B cell (primary cell): ENCODE measurements around the gene GNE. TPM values are rescaled to one million over a fixed set of nuclear protein-coding genes. Genes with fewer than 3 reads are reported as not detected.
"Not testable (repeated sequence)": the region's sequence is repeated elsewhere in the genome, so short reads cannot be mapped to it uniquely, and the experiment has no call there.

Source experiments
- ATAC-seq: fragments of 200-7000 bp; cut with Tn5 transposase; one replicate; pipeline ENCODE4 v1.10.0; 2021; ENCODE audit warnings: low read depth, mild to moderate bottlenecking, moderate number of reproducible peaks, moderate library complexity
- CTCF ChIA-PET: fragments of 350-600 bp; sonication (Branson Sonifier 250); formaldehyde crosslinking; loops from one replicate; lab custom pipeline; 2021; ENCODE audit warnings: antibody characterized with exemption, inconsistent platforms; lab: Charles Lee
- POLR2A ChIA-PET: fragments of 350-600 bp; sonication (Branson Sonifier 250); formaldehyde crosslinking; loops from one replicate; lab custom pipeline; 2021; ENCODE audit warnings: antibody characterized with exemption; lab: Charles Lee
- DNase-seq: peaks from one replicate; pipeline ENCODE4 v3.0.0; 2013
- H2AFZ ChIP-seq: 2 replicates; pipeline ENCODE4 v1.6.1; 2012; ENCODE audit warnings: mild to moderate bottlenecking, low read depth, low read length; ENCODE audit not compliant: insufficient read depth, poor library complexity, severe bottlenecking
- H3K27ac ChIP-seq, 2 donors: 1 replicate in 1 of 2; 2 replicates in 1 of 2; pipeline ENCODE4 v1.5.1; 2012 to 2013; ENCODE audit warnings: low read length in 2 of 2, mild to moderate bottlenecking in 2 of 2, moderate library complexity in 1 of 2
- H3K27me3 ChIP-seq, 4 experiments: fragments of 200-600 bp in 1 of 4; sonication (generic) in 1 of 4; replicated peaks in 1 of 4; 1 replicate in 2 of 4; 2 replicates in 2 of 4; pipeline versions ENCODE4 v1.6.1 to v1.7.0; 2013 to 2016; ENCODE audit warnings: low read length in 3 of 4, mild to moderate bottlenecking in 2 of 4, mixed read lengths in 1 of 4, moderate library complexity in 1 of 4; ENCODE audit not compliant: insufficient read depth in 4 of 4, control insufficient read depth in 3 of 4; ENCODE audit errors: control extremely low read depth in 1 of 4
- H3K36me3 ChIP-seq, 2 experiments: replicated peaks in 1 of 2; 1 replicate in 1 of 2; 2 replicates in 1 of 2; pipeline versions ENCODE4 v1.6.1 to v1.7.1; 2013; ENCODE audit warnings: low read length in 1 of 2; ENCODE audit not compliant: insufficient read depth in 2 of 2, control insufficient read depth in 1 of 2; ENCODE audit errors: control extremely low read depth in 1 of 2, extremely low read depth in 1 of 2
- H3K4me1 ChIP-seq, 2 donors: fragments of 200-600 bp in 1 of 2; sonication (generic) in 1 of 2; 1 replicate in 1 of 2; 2 replicates in 1 of 2; pipeline versions ENCODE4 v1.5.1 to v1.6.1; 2013 to 2017; ENCODE audit warnings: low read length in 2 of 2; ENCODE audit not compliant: control insufficient read depth in 2 of 2, insufficient read depth in 2 of 2
- H3K4me2 ChIP-seq: replicated peaks from 2 replicates; pipeline ENCODE3; 2012; ENCODE audit warnings: mild to moderate bottlenecking, low read depth, low read length; ENCODE audit not compliant: poor library complexity, severe bottlenecking
- H3K4me3 ChIP-seq, 5 experiments: fragments of 200-600 bp in 1 of 5; sonication (generic) in 1 of 5; 1 replicate in 3 of 5; 2 replicates in 2 of 5; pipeline versions ENCODE4 v1.5.1 to v1.7.0; 2011 to 2016; ENCODE audit warnings: low read length in 4 of 5, mild to moderate bottlenecking in 4 of 5, low read depth in 2 of 5, control low read depth in 1 of 5, moderate library complexity in 1 of 5; ENCODE audit not compliant: insufficient read depth in 1 of 5; ENCODE audit errors: control extremely low read depth in 1 of 5, extremely low read depth in 1 of 5
- H3K79me2 ChIP-seq: fragments of 200-600 bp; sonication (generic); one replicate; pipeline ENCODE4 v1.6.0; 2016; ENCODE audit warnings: low read length; ENCODE audit not compliant: control insufficient read depth, insufficient read depth
- H3K9ac ChIP-seq: fragments of 200-600 bp; sonication (generic); 2 replicates; pipeline ENCODE4 v1.6.1; 2017; ENCODE audit warnings: mild to moderate bottlenecking, low read length, moderate library complexity
- H3K9me3 ChIP-seq, 3 donors: one replicate each; pipeline versions ENCODE4 v1.6.1 to v1.7.1; 2013; ENCODE audit warnings: low read length in 2 of 3; ENCODE audit not compliant: control insufficient read depth in 2 of 3, insufficient read depth in 1 of 3; ENCODE audit errors: control extremely low read depth in 1 of 3
- H4K20me1 ChIP-seq: 2 replicates; pipeline ENCODE4 v1.6.0; 2012; ENCODE audit warnings: mild to moderate bottlenecking, low read length; ENCODE audit not compliant: insufficient read depth, control insufficient read depth, poor library complexity, severe bottlenecking
- H3K27ac Mint-ChIP-seq: one replicate; pipeline ENCODE4 v1.8.0; 2021; ENCODE audit warnings: mixed read lengths
- H3K27me3 Mint-ChIP-seq: one replicate; pipeline ENCODE4 v1.8.0; 2021; ENCODE audit warnings: mixed read lengths
- H3K4me1 Mint-ChIP-seq: one replicate; pipeline ENCODE4 v1.8.0; 2021; ENCODE audit warnings: mixed read lengths
- H3K4me3 Mint-ChIP-seq: one replicate; pipeline ENCODE4 v1.8.0; 2021; ENCODE audit warnings: mixed read lengths
- H3K9me3 Mint-ChIP-seq: one replicate; pipeline ENCODE4 v1.8.0; 2022; ENCODE audit warnings: mixed read lengths; ENCODE audit not compliant: insufficient read depth
- CTCF ChIP-seq: fragments of 200-600 bp; IDR thresholded peaks from one replicate; pipeline ENCODE4 v1.8.0; 2022; ENCODE audit warnings: antibody characterized with exemption, mild to moderate bottlenecking
- EZH2 ChIP-seq: IDR thresholded peaks from 2 replicates; pipeline ENCODE4 v1.6.1; 2012; ENCODE audit warnings: borderline replicate concordance, low read depth, mild to moderate bottlenecking, moderate library complexity, low read length; ENCODE audit not compliant: insufficient read depth, poor library complexity, severe bottlenecking
- WGBS: methylation state at CpG from one replicate; pipeline ENCODE4 v1.1.5; 2013; ENCODE audit warnings: missing lambda C conversion rate; ENCODE audit not compliant: insufficient coverage; 5-methylcytosine and 5-hydroxymethylcytosine counted together
- intact Hi-C: fragments of 100-400 bp; cut with micrococcal nuclease; formaldehyde crosslinking; loops from one replicate; pipeline ENCODE4 v1.10.0; 2022
- polyA plus RNA-seq: library from polyadenylated mRNA; depleted of rRNA; stranded (reverse); fragments of >200 nt; gene quantifications from 2 replicates; pipeline ENCODE4 v1.2.3, GENCODE V29; 2012
- total RNA-seq, 2 donors: library from RNA; stranded (reverse); fragments of 120-200 nt in 1 of 2; gene quantifications; 1 replicate in 1 of 2; 2 replicates in 1 of 2; pipeline versions ENCODE4 v1.2.3 to v1.2.4, GENCODE V29; 2013 to 2022

Gene GNE
- total and polyA plus RNA-seq, 2 donors (not counting 1 experiment from before 2014, with no cell fraction given): 8.3 to 20.6 TPM

GRCh38 chr9:36177571-36177970, 80.7 kb downstream of the GNE start:
- Histone ChIP-seq H3K36me3 (no peaks in the 10 kb centered on the region), H3K9ac (no peak overlapping the region), H3K4me2 (no peak overlapping the region), H4K20me1 (no peaks in the 10 kb centered on the region), H3K4me3 (no peak overlapping the region), H3K9me3 (no peaks in the 10 kb centered on the region), H3K27ac (no peak overlapping the region), H3K27me3 (no peaks in the 10 kb centered on the region), H3K79me2 (no peaks in the 10 kb centered on the region), H3K4me1 (no peaks in the 10 kb centered on the region), H2AFZ (no peak overlapping the region)
- Mint-ChIP-seq H3K27me3 (no peaks in the 10 kb centered on the region), H3K27ac (no peak overlapping the region), H3K9me3 (no peaks in the 10 kb centered on the region), H3K4me3 (no peak overlapping the region), H3K4me1 (no peaks in the 10 kb centered on the region)
- DNase-seq: no peak
- intact Hi-C loops: no loop called here
- TF ChIP-seq EZH2 (no peak), CTCF (no peak)
- WGBS: no CpG with 5 or more reads among the region's 4 CpGs
- no peak for ATAC-seq
- POLR2A ChIA-PET: interaction anchor here (0.6 kb wide), 1 partner anchor 72 kb away, joined by 3 read pairs; no protein-coding TSS in a partner anchor
- CTCF ChIA-PET: no interaction called here

- H4K20me1 ChIP-seq, H3K4me2 ChIP-seq, POLR2A ChIA-PET, H3K9me3 ChIP-seq, intact Hi-C loops, H2AFZ ChIP-seq, H3K9me3 Mint-ChIP-seq, ATAC-seq, H3K27me3 Mint-ChIP-seq, H3K4me3 ChIP-seq, H3K4me1 Mint-ChIP-seq, H3K79me2 ChIP-seq, H3K4me1 ChIP-seq, DNase-seq, H3K27ac ChIP-seq, H3K4me3 Mint-ChIP-seq, H3K9ac ChIP-seq, H3K36me3 ChIP-seq, H3K27me3 ChIP-seq, H3K27ac Mint-ChIP-seq: not testable (repeated sequence)
- WGBS: 100% methylated on average over 4 of the region's 10 CpGs
- CTCF ChIA-PET: interaction anchor here (1.3 to 1.7 kb wide), 2 partner anchors 10 to 14 kb away, joined by 4 to 5 read pairs; partner anchors contain the start of gene CLTA
Observed at GRCh38 chr9:36176496-36176895, 81.8 kb downstream of the GNE start.

- H3K27ac Mint-ChIP-seq, H3K4me1 ChIP-seq, H4K20me1 ChIP-seq, H3K9me3 Mint-ChIP-seq, POLR2A ChIA-PET, H3K4me1 Mint-ChIP-seq, H2AFZ ChIP-seq, DNase-seq, H3K36me3 ChIP-seq, H3K79me2 ChIP-seq, H3K4me3 ChIP-seq, H3K9ac ChIP-seq, H3K4me2 ChIP-seq, H3K9me3 ChIP-seq, intact Hi-C loops, H3K27me3 Mint-ChIP-seq, H3K27ac ChIP-seq, H3K27me3 ChIP-seq, ATAC-seq, H3K4me3 Mint-ChIP-seq: not testable (repeated sequence)
- WGBS: 92% methylated on average over 2 of the region's 3 CpGs
- CTCF ChIA-PET: interaction anchor here (1.7 kb wide), 1 partner anchor 16 kb away, joined by 4 read pairs; the partner anchor contains the start of gene CLTA
Observed at GRCh38 chr9:36175209-36175608, 83.0 kb downstream of the GNE start.
